Pancreas (tissue), 10 donors: ENCODE measurements around the gene SYP. TPM values are rescaled to one million over a fixed set of nuclear protein-coding genes. Genes with fewer than 3 reads are reported as not detected.

Experiments
- ATAC-seq, 4 donors: fragments of 200-7000 bp; cut with Tn5 transposase; one replicate each; pipeline versions ENCODE4 v1.8.0 to v1.9.1; 2020; ENCODE audit warnings: mild to moderate bottlenecking in 4 of 4, moderate library complexity in 4 of 4
- DNase-seq, 6 donors: peaks; one replicate each; pipeline ENCODE4 v3.0.0-alpha.2; 2020
- FAIRE-seq: peaks from 2 replicates; lab custom pipeline; 2012; peaks lifted over from hg19 to GRCh38; lab: Jason Lieb, UNC
- H3K27ac ChIP-seq, 4 donors: fragments of 200-600 bp; sonication (generic); 1 replicate in 3 of 4; 2 replicates in 1 of 4; pipeline versions ENCODE4 v1.5.0 to v1.8.0; 2020
- H3K27me3 ChIP-seq, 4 donors: fragments of 200-600 bp; one replicate each; pipeline ENCODE4 v1.8.0; 2021
- H3K36me3 ChIP-seq, 3 donors: fragments of 200-600 bp; sonication (generic) in 1 of 3; one replicate each; pipeline versions ENCODE4 v1.5.0 to v1.8.0; 2020 to 2021
- H3K4me1 ChIP-seq, 3 donors: fragments of 200-600 bp; one replicate each; pipeline ENCODE4 v1.8.0; 2021
- H3K4me3 ChIP-seq, 4 donors: fragments of 200-600 bp; sonication (generic) in 2 of 4; one replicate each; pipeline versions ENCODE4 v1.5.0 to v1.8.0; 2020 to 2021
- H3K9me3 ChIP-seq, 4 donors: fragments of 200-600 bp; one replicate each; pipeline ENCODE4 v1.8.0; 2021
- WGBS, 2 donors: extraction: QIAGEN DNeasy Blood & Tissue Kit; methylation state at CpG; one replicate each; pipeline ENCODE4 v1.1.7; 2013; 5-methylcytosine and 5-hydroxymethylcytosine counted together
- intact Hi-C, 3 donors: fragments of 100-400 bp; cut with DNase I; formaldehyde crosslinking; loops; one replicate each; pipeline versions ENCODE4 v1.11.1 to v1.14.2; 2022
- polyA plus RNA-seq, 2 donors: library from polyadenylated mRNA; stranded (reverse); fragments of 200-250 nt; gene quantifications; one replicate each; pipeline ENCODE4 v1.2.3, GENCODE V29; 2013
- total RNA-seq, 6 donors: library from RNA; stranded (reverse); fragmentation: NEBNext Ultra II Directional in 4 of 6; extraction: Animal tissue kit (Norgen Biotek cat#: 25700) in 4 of 6; gene quantifications; one replicate each; pipeline versions ENCODE4 v1.2.1 to v1.2.4, GENCODE V29; 2021 to 2023
- TF ChIP-seq, protein P1 (sequence below), 4 donors: fragments of 200-600 bp; sonication (generic) in 3 of 4; IDR thresholded peaks; one replicate each; pipeline versions ENCODE4 v1.5.0 to v1.8.0; 2021; ENCODE audit warnings: antibody characterized with exemption in 4 of 4
- donor health status: healthy with polysubstance abuse.
- donor health status: DM: no; HTN: no; CAD: no; lungs with moderate emphysema.
- donor health status: DM: no; HTN: no; CAD: no.
- donor health status: control.
- donor health status: control.
- donor health status: Bipolar disorder and iron deficiency.
- donor health status: DM: yes; HTN: yes; CAD: no.
- donor health status: DM: no; HTN: no; CAD: no.
- donor health status: DM: no; HTN: no; CAD: no.
- donor health status: DM: yes; HTN: yes; CAD: no.

The SYP gene
- total and polyA plus RNA-seq, 8 donors: 2.0 to 41.7 (median 6.7) TPM

- no peak for FAIRE-seq
- WGBS, 2 donors: 62 to 67% methylated on average over 2 of the region's 2 CpGs
- ATAC-seq: no peak
Measured at GRCh38 chrX:49193542-49193964, 6.4 kb downstream of the SYP start.

DNA sequence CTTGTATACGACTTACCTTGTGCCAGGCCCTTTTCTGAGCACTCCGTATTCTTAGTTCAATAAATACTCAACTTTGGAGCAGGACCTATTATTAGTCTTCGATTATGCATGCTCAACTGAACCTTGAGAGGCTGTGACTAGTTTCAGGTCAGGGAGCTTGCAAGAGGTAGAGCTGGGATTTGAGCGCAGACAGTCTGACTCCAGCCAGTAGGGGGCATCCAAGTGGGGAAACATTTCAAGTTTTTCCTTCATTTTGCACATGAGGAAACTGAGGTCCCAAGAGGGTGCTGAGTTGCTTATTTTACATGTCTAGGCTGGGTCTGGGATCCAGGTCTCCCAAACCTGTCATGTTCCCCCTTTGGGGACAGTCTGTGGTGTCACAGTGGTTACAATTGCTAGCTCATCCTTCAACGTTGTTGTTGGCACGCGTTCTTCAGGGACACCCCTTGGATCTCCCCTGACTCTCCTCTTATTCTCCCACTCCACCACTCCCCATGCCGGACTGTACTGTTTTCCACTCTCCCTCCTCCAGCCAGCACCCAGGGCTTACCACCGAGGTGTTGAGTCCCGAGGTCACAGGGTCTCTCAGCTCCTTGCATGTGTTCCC, 7.2 kb downstream of the SYP start:
- WGBS, 2 donors: 49 to 56% methylated on average over 10 of the region's 10 CpGs
- no peak overlapping the region for H3K27ac ChIP-seq
- H3K27me3 ChIP-seq: no peaks in the 10 kb centered on the region
- TF ChIP-seq, protein P1, sequence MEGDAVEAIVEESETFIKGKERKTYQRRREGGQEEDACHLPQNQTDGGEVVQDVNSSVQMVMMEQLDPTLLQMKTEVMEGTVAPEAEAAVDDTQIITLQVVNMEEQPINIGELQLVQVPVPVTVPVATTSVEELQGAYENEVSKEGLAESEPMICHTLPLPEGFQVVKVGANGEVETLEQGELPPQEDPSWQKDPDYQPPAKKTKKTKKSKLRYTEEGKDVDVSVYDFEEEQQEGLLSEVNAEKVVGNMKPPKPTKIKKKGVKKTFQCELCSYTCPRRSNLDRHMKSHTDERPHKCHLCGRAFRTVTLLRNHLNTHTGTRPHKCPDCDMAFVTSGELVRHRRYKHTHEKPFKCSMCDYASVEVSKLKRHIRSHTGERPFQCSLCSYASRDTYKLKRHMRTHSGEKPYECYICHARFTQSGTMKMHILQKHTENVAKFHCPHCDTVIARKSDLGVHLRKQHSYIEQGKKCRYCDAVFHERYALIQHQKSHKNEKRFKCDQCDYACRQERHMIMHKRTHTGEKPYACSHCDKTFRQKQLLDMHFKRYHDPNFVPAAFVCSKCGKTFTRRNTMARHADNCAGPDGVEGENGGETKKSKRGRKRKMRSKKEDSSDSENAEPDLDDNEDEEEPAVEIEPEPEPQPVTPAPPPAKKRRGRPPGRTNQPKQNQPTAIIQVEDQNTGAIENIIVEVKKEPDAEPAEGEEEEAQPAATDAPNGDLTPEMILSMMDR (IDR thresholded peaks at IDR 0.05): peak in 3 of 4 donors; percentile 24 to 43 (median 29)
- H3K4me1 ChIP-seq: peaks cover 0 to 9% (median 0%) of the 10 kb centered on the region in 3 donors
- H3K9me3 ChIP-seq: no peaks in the 10 kb centered on the region
- no peaks in the 10 kb centered on the region for H3K36me3 ChIP-seq
- DNase-seq (peak in 1 of 6 donors; percentile 35), FAIRE-seq (no peak), ATAC-seq (no peak)
- H3K4me3 ChIP-seq: no peak overlapping the region
- intact Hi-C loops: no loop called here

More at GRCh38 chrX:49193542-49193964, 6.4 kb downstream of the SYP start:
- intact Hi-C loops: no loop called here
- no peaks in the 10 kb centered on the region for H3K27me3 ChIP-seq
- no peaks in the 10 kb centered on the region for H3K9me3 ChIP-seq
- H3K36me3 ChIP-seq: no peaks in the 10 kb centered on the region
- no peak overlapping the region for H3K4me3 ChIP-seq
- no peak for DNase-seq
- H3K27ac ChIP-seq: no peak overlapping the region
- H3K4me1 ChIP-seq: peaks cover 0 to 9% (median 0%) of the 10 kb centered on the region in 3 donors
- TF ChIP-seq, protein P1 (IDR thresholded peaks at IDR 0.05): no peak

- TF ChIP-seq, protein P1 (IDR thresholded peaks at IDR 0.05): no peak
- H3K4me1 ChIP-seq: peaks cover 0 to 9% (median 0%) of the 10 kb centered on the region in 3 donors
- ATAC-seq (peak in 3 of 4 donors; percentile 1 to 4 (median 2)), FAIRE-seq (no peak), DNase-seq (no peak)
- intact Hi-C loops: no loop called here
- H3K36me3 ChIP-seq: no peaks in the 10 kb centered on the region
- WGBS, 2 donors: 1 to 52% methylated on average over 34 of the region's 34 CpGs
- H3K27ac ChIP-seq: peak overlapping the region; percentile 68 to 86 (median 78)
- peak overlapping the region; percentile 23 to 53 (median 47) for H3K4me3 ChIP-seq
- H3K9me3 ChIP-seq: no peaks in the 10 kb centered on the region
- no peaks in the 10 kb centered on the region for H3K27me3 ChIP-seq
Measured at GRCh38 chrX:49191574-49192011, 8.4 kb downstream of the SYP start.

DNA sequence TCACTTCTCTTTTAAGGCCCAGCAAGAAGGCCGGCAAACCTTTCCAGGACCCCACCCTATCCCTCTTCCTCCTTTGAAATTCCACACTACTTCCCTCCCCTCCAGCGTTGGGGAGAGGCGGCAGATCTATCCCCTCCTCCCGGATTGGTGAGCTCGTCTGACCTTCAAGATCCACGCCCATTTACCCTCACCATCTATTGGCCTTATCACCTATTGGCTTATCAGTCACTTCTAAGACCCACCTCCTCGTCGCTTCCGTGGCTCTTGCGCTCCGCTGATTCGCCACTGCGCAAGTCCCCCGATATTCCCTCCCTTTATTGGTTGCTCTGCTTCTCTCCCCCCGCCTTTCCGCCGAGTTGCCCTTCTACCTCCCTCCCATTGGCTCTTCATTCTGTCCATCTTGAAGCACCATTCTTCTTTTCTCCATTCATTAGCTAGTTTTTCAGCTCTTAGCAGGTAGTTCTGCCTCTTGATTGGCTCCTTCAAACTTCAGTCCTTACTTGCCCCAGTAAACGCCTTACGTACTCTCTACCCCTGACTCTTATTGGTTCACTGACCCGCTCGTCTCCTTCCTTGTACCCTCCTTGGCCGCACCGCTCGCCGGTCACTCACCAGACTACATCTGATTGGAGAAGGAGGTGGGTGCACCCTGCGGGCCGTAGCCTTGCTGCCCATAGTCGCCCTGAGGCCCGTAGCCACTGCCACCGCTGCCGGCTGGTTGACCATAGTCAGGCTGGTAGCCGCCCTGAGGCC, 9.0 kb downstream of the SYP start:
- H3K27me3 ChIP-seq: no peaks in the 10 kb centered on the region
- FAIRE-seq: peak; percentile 99
- no peaks in the 10 kb centered on the region for H3K36me3 ChIP-seq
- no peaks in the 10 kb centered on the region for H3K9me3 ChIP-seq
- ATAC-seq: peak; percentile 81 to 90 (median 86)
- peaks cover 0 to 9% (median 0%) of the 10 kb centered on the region in 3 donors for H3K4me1 ChIP-seq
- peak overlapping the region; percentile 23 to 53 (median 47) for H3K4me3 ChIP-seq
- intact Hi-C loops: no loop called here
- TF ChIP-seq, protein P1 (IDR thresholded peaks at IDR 0.05): no peak
- peak overlapping the region; percentile 68 to 86 (median 78) for H3K27ac ChIP-seq
- 0 to 35% methylated on average over 32 of the region's 32 CpGs for WGBS, 2 donors
- DNase-seq: peak; percentile 86 to 94 (median 93)
